HFF-Myc (cell line): ENCODE measurements around the gene RELN.

Experiments used
- DNase-seq: peaks from one replicate; pipeline ENCODE4 v3.0.0-alpha.2; 2011; ENCODE audit warnings: low read depth; ENCODE audit errors: extremely low read depth
- H3K4me3 ChIP-seq: replicated peaks from 2 replicates; pipeline ENCODE4 v1.5.1; 2011; ENCODE audit warnings: low read depth, mild to moderate bottlenecking, control low read depth, low read length
- TF ChIP-seq, protein P1 (sequence below): IDR thresholded peaks from 2 replicates; pipeline ENCODE4 v1.5.1; 2012; ENCODE audit warnings: mild to moderate bottlenecking, low read depth, low read length, control low read depth; ENCODE audit errors: missing control alignments

Gene RELN

DNA sequence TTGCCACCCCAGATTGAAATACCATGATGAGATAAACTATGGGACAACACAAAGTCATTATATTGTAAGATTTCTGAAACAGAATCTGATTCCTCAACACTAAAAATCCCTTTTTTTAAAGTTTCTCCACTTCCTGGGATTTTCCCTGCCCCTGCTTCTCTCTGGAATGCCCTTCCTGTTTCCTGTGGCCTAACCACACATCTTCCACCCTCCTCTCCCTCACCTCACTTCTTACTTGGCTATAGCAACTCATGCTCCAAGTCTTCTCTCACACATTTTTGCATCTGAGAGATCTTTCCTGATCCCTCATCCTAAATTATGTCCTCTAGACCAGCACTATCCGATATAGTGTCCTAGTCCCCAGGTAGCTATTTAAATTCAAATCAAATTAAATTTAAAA lies 4.1 kb upstream of the RELN start:
- TF ChIP-seq, protein P1, sequence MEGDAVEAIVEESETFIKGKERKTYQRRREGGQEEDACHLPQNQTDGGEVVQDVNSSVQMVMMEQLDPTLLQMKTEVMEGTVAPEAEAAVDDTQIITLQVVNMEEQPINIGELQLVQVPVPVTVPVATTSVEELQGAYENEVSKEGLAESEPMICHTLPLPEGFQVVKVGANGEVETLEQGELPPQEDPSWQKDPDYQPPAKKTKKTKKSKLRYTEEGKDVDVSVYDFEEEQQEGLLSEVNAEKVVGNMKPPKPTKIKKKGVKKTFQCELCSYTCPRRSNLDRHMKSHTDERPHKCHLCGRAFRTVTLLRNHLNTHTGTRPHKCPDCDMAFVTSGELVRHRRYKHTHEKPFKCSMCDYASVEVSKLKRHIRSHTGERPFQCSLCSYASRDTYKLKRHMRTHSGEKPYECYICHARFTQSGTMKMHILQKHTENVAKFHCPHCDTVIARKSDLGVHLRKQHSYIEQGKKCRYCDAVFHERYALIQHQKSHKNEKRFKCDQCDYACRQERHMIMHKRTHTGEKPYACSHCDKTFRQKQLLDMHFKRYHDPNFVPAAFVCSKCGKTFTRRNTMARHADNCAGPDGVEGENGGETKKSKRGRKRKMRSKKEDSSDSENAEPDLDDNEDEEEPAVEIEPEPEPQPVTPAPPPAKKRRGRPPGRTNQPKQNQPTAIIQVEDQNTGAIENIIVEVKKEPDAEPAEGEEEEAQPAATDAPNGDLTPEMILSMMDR, result no peak
- no peak overlapping the region for H3K4me3 ChIP-seq
- DNase-seq, result no peak

DNA sequence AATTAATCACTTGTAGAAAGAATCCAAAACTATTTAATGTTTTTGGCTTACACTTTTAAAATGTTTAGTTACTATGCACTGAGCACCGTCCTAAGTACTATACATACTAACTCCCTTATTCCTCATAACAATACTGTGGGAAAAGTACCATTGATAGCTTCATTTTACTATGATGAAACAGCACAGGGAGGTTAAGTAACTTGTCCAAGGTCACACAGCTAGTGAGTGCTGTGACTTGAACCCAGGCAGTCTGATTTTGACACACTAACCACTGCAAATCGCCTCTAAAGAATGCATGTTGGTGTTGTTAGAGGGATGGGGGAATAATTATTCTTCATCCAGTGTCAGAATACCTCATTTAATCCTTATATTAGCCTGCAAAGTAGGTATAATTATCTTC lies 1.9 kb upstream of the RELN start:
- no peak overlapping the region for H3K4me3 ChIP-seq
- TF ChIP-seq, protein P1, result no peak
- DNase-seq, result no peak

DNA sequence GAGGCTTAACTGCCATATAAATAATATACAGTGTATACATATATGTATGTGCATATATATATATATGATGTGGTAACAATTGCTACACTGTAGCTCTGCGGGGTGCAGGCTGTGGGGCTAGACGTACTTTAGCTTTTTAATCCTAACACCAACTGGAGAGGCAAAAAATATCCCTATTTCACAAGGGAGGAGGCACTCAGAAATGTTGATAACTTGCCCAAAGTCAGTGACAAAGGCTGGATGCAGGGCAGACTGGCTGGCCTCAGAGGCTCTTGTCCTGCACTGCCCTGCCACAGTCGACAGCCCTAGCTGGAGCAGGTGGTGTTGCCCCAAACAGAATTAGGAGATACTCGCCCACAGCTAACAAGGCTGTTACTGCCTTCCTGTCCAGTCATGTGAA lies 1.5 kb upstream of the RELN start:
- no peak overlapping the region for H3K4me3 ChIP-seq

DNA sequence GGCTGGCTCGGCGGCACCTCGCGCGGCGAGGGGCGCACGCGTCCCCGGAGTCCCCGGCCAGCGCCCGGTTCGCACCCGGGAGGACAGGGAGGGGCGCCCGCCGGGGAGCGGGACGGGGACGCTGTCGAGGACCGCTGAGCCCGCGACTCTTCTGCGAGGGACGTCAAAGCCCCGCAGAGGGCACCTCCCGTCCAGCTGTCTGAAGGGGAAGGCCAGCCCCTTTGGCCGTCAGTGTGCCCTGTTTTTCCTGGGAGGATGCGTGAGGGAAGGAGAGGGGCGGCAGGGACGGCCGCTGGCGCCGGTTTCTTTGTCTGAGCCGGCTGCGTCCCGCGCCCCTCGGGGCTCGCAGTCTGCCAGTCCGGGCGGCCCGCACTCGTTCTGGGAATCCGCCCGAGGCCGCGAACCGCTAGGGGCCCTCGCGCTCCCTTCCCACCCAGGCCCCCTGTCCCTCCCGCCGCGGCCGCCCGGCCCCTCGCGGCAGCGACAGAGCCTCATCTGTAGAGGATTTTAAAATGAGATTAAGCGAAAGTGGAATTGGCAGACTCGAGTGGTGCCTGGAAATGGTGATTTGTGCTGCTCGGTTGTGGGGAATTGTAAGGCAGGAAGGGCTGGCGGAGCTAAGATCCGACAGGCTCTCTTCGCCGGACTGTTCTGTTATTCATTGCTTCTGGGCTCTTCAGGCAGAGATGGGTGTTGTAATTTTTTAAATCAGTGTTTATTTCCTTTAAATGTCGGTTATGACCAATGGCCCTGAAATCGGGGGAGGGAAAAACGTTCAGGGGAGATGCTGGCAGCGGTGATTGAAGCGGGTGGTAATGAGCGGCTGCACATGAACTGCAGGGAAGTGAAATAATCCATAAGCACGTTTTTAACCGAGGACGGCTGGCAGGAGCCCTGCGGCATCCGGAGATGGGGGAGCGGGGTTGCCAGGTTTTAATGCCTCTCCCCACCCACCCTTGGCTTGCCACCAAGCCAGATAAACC lies 618 bp upstream of the RELN start:
- TF ChIP-seq, protein P1, result no peak
- peak overlapping the region; percentile 15; the same call in 1 of the 2 replicates for H3K4me3 ChIP-seq
- DNase-seq, result no peak

More for the DNA sequence above, 1.5 kb upstream of the RELN start:
- DNase-seq, result no peak
- TF ChIP-seq, protein P1, result no peak

DNA sequence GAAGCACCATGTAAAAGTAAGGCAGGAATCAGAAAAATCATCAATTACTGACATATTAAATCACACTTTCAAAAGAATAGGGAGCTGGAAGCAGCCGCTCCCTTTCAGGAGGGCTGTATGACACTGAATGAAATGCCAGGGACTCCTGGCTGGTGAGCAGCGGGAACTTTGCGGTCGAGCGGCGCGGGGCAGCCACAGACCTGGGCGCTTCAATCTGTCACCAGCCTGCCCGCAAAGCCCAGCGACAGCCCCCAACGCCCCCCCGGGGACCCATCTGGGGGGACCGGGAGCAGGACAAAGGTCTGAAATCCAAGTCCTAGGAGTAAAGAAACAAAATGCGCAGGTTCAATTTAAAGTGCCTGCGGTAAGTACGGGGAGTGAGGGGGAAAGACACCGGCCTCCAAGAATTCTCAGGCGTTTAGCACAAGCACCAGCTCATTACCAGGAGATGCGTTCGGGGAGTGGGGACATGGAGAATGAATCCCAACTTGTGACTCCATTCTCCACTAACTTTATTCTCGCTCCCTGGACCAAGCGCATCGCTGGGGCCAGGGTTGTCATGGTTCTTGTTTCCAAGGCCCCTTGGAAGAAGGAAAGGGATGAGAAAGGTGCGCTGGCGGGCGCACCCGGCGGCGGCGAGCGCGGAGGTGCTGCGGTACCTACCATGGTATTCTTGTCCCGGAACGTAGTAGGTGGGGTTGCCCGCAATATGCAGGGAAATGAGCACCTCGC lies 824 bp downstream of the RELN start:
- H3K4me3 ChIP-seq, result no peak overlapping the region
- DNase-seq, result no peak

DNA sequence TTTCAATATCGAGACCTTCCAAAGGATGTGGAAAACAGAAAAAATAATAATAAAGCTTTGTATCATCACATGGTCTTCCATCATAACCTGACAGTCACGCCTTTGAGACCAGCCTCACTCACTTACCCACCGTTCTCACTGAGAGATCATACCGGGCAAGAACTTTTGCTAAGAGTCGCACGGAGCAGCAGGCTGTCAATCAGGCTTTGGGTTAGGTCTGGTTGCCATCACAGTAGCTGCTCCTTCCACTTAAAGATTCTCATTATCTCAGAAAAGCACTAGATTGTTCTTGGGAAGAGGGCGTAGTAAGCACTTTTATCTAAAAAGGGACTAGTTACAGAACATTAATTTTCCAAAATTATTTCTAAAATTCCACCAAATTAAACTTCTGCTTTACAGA lies 2.0 kb downstream of the RELN start:
- no peak for DNase-seq
- TF ChIP-seq, protein P1, result no peak

More for the DNA sequence above, 824 bp downstream of the RELN start:
- TF ChIP-seq, protein P1, result no peak

More for the DNA sequence above, 2.0 kb downstream of the RELN start:
- H3K4me3 ChIP-seq, result no peak overlapping the region
